ENCODE measurements around the gene RPL19. TPM values are rescaled to one million over a fixed set of nuclear protein-coding genes. Genes with fewer than 3 reads are reported as not detected.

Gene RPL19
- 1,000 to 10,000 TPM; 1,315 to 1,492 (median 1,411) TPM for total RNA-seq
- long read RNA-seq, donor 1, transcript RPL19-201 (6 exons, 737 nt) = major isoform, 707 of 756 reads
- long read RNA-seq, donor 1, partial matches to known transcripts = 42 of 756 reads
- long read RNA-seq, donor 1, other reads (novel, unspliced or antisense) = 4 of 756 reads
- long read RNA-seq, donor 2, transcript RPL19-203 (6 exons, 1,051 nt) = minor isoform, 5 of 1,206 reads
- long read RNA-seq, donor 2, transcript RPL19-201 (6 exons, 737 nt) = major isoform, 817 of 1,206 reads
- long read RNA-seq, donor 2, partial matches to known transcripts = 369 of 1,206 reads
- long read RNA-seq, donor 2, other reads (novel, unspliced or antisense) = 13 of 1,206 reads

DNA sequence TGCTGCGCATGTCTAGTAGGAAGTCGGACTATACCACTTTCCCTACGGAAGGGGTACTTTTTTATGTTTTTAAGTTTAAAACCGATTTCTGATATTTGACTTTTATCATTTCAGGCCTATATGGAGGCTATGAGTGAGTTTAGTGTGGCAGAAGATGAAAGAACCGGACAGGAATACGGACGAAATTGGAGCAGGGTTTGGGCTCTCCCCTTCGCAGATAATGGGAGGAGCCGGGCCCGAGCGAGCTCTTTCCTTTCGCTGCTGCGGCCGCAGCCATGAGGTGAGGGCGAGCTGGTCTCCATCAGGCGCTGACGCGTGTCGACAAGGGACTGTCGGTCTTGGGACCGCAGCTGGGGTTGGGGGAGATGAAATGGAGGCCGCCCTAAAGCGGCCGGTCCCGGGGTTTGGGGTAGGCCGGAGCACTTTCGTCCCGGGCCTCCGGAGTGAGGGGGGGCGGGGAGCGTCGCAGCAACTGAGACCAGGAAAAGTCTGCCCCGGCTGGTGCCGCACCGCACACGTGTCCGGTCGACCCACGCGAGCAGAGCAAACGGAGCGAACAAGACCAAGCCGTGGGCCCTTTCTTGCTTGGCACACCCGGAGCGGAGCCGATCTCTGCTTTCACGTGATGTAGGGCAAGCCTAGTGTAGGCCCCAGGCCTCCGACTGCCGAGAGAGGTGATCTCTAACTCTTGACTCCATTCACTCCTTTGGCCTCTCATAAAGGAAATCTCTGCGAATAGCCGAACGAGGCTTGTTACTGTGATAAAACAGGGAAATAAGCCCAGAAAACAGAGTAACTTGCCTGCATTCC lies at the start of gene RPL19:
RPL19 (plus strand) TSS at position 214 of the 810 bp plus-strand sequence; CDS start at position 276, 62 bp downstream.
- H3K36me3 ChIP-seq (ENCODE audit: low read depth) = peaks cover 17% of the 10 kb centered on the region
- no peaks in the 10 kb centered on the region for H3K9me3 ChIP-seq
- peaks cover 28% of the 10 kb centered on the region for H3K4me1 ChIP-seq (ENCODE audit: low read depth)
- TF ChIP-seq, protein P1, sequence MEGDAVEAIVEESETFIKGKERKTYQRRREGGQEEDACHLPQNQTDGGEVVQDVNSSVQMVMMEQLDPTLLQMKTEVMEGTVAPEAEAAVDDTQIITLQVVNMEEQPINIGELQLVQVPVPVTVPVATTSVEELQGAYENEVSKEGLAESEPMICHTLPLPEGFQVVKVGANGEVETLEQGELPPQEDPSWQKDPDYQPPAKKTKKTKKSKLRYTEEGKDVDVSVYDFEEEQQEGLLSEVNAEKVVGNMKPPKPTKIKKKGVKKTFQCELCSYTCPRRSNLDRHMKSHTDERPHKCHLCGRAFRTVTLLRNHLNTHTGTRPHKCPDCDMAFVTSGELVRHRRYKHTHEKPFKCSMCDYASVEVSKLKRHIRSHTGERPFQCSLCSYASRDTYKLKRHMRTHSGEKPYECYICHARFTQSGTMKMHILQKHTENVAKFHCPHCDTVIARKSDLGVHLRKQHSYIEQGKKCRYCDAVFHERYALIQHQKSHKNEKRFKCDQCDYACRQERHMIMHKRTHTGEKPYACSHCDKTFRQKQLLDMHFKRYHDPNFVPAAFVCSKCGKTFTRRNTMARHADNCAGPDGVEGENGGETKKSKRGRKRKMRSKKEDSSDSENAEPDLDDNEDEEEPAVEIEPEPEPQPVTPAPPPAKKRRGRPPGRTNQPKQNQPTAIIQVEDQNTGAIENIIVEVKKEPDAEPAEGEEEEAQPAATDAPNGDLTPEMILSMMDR (IDR thresholded peaks at IDR 0.05) = no peak
- DNase-seq (peak; percentile 83 to 89 (median 85)), ATAC-seq (peak; percentile 81)
- intact Hi-C loops (cut with DNase I, micrococcal nuclease) = no loop called here
- H3K4me3 ChIP-seq = peak within 1 kb of the TSS; percentile 60

DNA sequence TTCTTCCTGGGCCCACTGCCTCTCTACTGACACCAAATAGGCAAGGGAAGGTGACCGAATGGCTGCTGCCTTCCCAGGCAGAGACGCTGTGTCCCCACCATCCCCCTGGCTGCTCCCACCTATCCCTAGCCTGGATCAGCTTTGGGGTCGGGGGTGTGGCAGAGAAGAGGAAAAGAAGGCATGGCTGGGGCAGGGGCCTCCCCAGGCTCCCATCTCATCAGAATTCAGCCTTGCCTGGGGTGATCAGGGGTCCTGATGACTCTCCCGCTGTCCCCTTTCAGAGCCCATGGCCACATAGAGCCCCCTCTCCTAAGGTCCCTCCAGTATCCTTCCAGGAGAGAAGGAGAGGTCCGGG lies 49.3 kb upstream of the RPL19 start:
- H3K9me3 ChIP-seq = no peaks in the 10 kb centered on the region
- peaks cover 13% of the 10 kb centered on the region for H3K4me1 ChIP-seq (ENCODE audit: low read depth)
- H3K36me3 ChIP-seq (ENCODE audit: low read depth) = no peaks in the 10 kb centered on the region
- intact Hi-C loops (cut with DNase I, micrococcal nuclease) = loop anchor here in 1 of 2 donors (10.0 kb wide), 1 partner anchor 166 kb away; no protein-coding TSS in a partner anchor
- ATAC-seq (no peak), DNase-seq (no peak)
- TF ChIP-seq, protein P1 (IDR thresholded peaks at IDR 0.05) = no peak
- no peak overlapping the region for H3K4me3 ChIP-seq

DNA sequence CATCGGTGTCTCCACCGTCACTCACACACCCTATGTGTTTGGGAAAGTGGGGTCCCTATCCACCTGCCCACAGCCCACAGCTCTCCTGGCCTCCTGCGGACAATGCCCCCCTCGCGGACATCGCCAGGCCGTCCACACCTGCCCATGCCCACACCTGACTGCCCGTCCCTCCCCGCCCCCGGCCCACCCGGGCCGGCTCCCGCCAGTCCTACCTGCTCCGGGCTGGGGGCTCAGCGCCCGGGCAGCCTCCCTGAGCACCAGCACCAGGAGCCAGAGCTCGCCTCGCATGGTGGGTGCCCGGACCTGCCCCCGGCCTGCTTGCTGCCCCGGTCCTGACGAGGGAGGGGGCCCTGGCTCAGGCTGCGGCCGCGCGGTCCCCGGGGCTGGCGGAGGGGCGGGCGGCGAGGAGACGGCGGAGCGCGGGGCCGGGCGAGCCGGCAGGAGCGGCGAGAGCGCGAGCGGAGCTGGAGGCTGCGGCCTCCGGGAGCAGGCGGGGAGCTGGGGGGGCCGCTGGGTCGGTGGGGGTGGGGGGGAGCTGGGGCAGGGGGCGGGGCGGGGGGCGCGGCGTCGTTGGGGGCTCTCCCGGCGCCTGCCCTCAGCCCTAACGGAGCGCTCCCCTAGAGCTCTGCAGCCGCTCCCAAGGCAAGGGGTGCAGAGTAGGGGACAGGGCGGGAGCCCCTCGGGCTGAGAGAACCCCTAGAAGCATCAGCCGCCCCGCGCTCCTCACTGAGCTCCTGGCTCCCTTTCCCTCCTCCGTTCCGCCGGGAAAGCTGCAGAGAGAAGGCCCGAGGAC lies 48.7 kb upstream of the RPL19 start, which contains the start of gene PLXDC1:
PLXDC1 (minus strand) TSS at position 488 of the 793 bp plus-strand sequence; CDS start at position 288, 200 bp downstream.
- intact Hi-C loops (cut with DNase I, micrococcal nuclease) = loop anchor here in 1 of 2 donors (10.0 kb wide), 1 partner anchor 167 kb away; no protein-coding TSS in a partner anchor

DNA sequence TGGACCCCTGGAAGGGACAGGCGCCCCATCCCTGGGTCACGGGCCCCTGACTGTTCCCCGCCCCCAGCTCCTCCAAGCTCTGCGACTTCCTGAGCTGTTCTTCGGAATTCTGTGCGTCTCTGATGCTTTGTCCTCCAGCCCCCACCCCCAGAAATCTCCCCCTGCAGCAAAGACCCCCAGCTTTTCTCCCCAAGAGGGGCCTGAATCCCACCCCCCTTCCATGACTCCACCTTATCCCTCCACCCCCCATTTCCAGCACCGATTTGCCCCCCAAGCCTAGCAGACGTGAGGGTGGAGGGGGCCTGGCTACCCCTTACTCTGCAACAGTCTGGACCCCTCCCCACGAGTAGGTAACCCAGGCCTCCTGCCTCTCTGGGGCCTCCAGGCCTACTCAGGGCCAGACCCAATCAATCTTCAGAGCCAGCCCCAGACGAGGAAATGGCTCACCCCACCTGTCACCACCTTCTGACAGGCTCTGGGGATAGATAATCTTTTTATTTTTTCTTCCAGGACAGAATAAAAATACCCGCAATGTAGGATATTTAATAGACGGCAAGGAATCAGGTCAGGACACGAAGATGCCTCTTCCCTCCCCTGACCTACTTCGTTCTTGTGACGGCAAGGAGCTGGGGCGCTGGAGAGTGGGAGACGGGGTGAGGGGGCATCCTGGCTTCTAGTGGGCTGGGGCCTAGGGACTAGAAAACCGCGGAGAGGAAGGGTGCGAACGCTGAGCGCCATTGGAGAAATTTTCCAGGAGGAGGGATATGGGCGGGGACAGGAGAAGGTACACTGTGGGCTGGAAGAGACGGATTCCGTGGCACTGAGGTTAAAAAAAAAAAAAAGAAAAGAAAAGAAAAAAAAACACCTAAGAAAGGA lies 47.9 kb upstream of the RPL19 start:
- Histone ChIP-seq H3K9me3 (no peaks in the 10 kb centered on the region), H3K4me1 (ENCODE audit: low read depth) (peaks cover 13% of the 10 kb centered on the region), H3K4me3 (no peak overlapping the region), H3K36me3 (ENCODE audit: low read depth) (no peaks in the 10 kb centered on the region)
- intact Hi-C loops (cut with DNase I, micrococcal nuclease) = loop anchor here in 1 of 2 donors (10.0 kb wide), 1 partner anchor 167 kb away; no protein-coding TSS in a partner anchor
- ATAC-seq (no peak), DNase-seq (peak in 1 of 3 donors; percentile 44)
- TF ChIP-seq, protein P1 (IDR thresholded peaks at IDR 0.05) = no peak

More for the DNA sequence above, 48.7 kb upstream of the RPL19 start, which contains the start of gene PLXDC1:
- Histone ChIP-seq H3K4me1 (ENCODE audit: low read depth) (peaks cover 13% of the 10 kb centered on the region), H3K4me3 (no peak within 1 kb of the TSS), H3K36me3 (ENCODE audit: low read depth) (no peaks in the 10 kb centered on the region), H3K9me3 (no peaks in the 10 kb centered on the region)
- DNase-seq = peak in 1 of 3 donors; percentile 46
- TF ChIP-seq, protein P1 (IDR thresholded peaks at IDR 0.05) = no peak
- no peak for ATAC-seq
